ENCODE data around the gene POLG.
"Not testable (repeated sequence)": the region's sequence is repeated elsewhere in the genome, so short reads cannot be mapped to it uniquely, and the experiment has no call there.

The POLG gene

DNA sequence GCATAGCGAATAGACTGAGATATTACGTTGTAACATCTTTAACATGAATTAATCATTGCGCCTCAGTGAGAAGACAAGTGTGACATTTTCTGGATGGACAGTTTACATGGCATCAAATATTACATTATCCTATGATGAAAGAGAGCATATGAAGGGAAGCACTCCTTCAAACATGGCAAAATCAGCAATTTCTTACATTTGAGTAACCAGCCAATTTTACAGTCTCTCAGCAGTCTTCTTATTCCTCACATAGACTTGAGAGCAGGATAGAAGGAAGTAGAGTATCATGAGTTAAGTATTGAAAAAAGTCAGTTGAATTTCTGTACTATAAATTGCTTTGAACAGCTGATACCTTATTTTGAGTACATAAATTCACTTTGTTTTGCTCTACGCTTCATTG is 52.0 kb downstream of the POLG start:
- no peak for DNase-seq (ENCODE audit: low read depth)
- no peak overlapping the region for H3K4me3 ChIP-seq (ENCODE audit: low read depth, low read length)
- TF ChIP-seq, protein P1, sequence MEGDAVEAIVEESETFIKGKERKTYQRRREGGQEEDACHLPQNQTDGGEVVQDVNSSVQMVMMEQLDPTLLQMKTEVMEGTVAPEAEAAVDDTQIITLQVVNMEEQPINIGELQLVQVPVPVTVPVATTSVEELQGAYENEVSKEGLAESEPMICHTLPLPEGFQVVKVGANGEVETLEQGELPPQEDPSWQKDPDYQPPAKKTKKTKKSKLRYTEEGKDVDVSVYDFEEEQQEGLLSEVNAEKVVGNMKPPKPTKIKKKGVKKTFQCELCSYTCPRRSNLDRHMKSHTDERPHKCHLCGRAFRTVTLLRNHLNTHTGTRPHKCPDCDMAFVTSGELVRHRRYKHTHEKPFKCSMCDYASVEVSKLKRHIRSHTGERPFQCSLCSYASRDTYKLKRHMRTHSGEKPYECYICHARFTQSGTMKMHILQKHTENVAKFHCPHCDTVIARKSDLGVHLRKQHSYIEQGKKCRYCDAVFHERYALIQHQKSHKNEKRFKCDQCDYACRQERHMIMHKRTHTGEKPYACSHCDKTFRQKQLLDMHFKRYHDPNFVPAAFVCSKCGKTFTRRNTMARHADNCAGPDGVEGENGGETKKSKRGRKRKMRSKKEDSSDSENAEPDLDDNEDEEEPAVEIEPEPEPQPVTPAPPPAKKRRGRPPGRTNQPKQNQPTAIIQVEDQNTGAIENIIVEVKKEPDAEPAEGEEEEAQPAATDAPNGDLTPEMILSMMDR (IDR thresholded peaks at IDR 0.05; ENCODE audit: insufficient read depth, low read depth, low read length, missing control alignments): no peak

DNA sequence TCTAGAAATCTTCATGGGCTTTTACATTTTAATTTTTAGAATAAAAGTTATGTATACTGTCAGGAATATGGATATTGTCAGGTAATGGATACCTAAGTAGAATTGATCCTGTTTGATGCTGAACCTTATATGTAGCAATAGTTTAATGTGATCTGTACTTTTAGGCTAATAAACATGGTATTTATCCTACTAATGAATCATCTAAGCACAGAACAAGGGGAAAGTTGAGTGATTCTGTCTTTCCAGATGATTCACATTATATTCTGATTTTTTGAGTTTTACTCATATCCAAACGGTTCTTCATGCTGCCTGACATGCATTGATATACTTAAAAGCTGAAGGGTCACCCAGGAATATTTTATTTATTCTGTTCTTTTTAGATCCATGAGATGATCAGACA is 56.3 kb downstream of the POLG start:
- H3K4me3 ChIP-seq (ENCODE audit: low read depth, low read length): no peak overlapping the region
- TF ChIP-seq, protein P1 (IDR thresholded peaks at IDR 0.05; ENCODE audit: insufficient read depth, low read depth, low read length, missing control alignments): no peak
- DNase-seq (ENCODE audit: low read depth): no peak

- DNase-seq (ENCODE audit: low read depth); H3K4me3 ChIP-seq (ENCODE audit: low read depth, low read length): not testable (repeated sequence)
Measured at GRCh38 chr15:89277281-89277680, 57.3 kb downstream of the POLG start.
